BLaER1 (cell line): Measurements from ENCODE around the gene TCN1.
A peak's percentile ranks its signal among the peaks of the same experiment; 100 is the strongest.

Experiments
- H3K27ac ChIP-seq: shearing (Covaris generic); formaldehyde crosslinking; 2 replicates; pipeline ENCODE4 v1.8.1; 2022
- H3K27me3 ChIP-seq: shearing (Covaris generic); formaldehyde crosslinking; 2 replicates; pipeline ENCODE4 v1.8.1; 2022
- H3K36me3 ChIP-seq: shearing (Covaris generic); formaldehyde crosslinking; 2 replicates; pipeline ENCODE4 v1.8.1; 2022
- H3K4me1 ChIP-seq: shearing (Covaris generic); formaldehyde crosslinking; 2 replicates; pipeline ENCODE4 v1.8.1; 2022
- H3K4me2 ChIP-seq: shearing (Covaris generic); formaldehyde crosslinking; 2 replicates; pipeline ENCODE4 v1.8.1; 2022
- H3K4me3 ChIP-seq: shearing (Covaris generic); formaldehyde crosslinking; 2 replicates; pipeline ENCODE4 v1.8.1; 2022
- H3K9ac ChIP-seq: shearing (Covaris generic); formaldehyde crosslinking; 2 replicates; pipeline ENCODE4 v1.8.1; 2022
- H3K9me3 ChIP-seq: shearing (Covaris generic); formaldehyde crosslinking; 2 replicates; pipeline ENCODE4 v1.8.1; 2022
- H4K20me1 ChIP-seq: shearing (Covaris generic); formaldehyde crosslinking; 2 replicates; pipeline ENCODE4 v1.8.1; 2022
- Cebpa-rat ChIP-seq: shearing (Covaris generic); IDR thresholded peaks from 2 replicates; pipeline ENCODE4 v1.8.1; 2022

TCN1 gene

GRCh38 chr11:59810911-59811259 is 55.4 kb downstream of the TCN1 start:
- H4K20me1 ChIP-seq = no peaks in the 10 kb centered on the region; the same call in 1 of the 2 replicates
- peak overlapping the region; percentile 89 for H3K4me3 ChIP-seq
- peak overlapping the region; percentile 86 for H3K27ac ChIP-seq
- no peaks in the 10 kb centered on the region for H3K27me3 ChIP-seq
- H3K4me2 ChIP-seq = peak overlapping the region; percentile 87
- H3K36me3 ChIP-seq = peaks cover 27% of the 10 kb centered on the region
- no peaks in the 10 kb centered on the region for H3K9me3 ChIP-seq
- H3K4me1 ChIP-seq = peaks cover 21% of the 10 kb centered on the region
- peak overlapping the region; percentile 89 for H3K9ac ChIP-seq
- TF ChIP-seq Cebpa-rat = no peak

GRCh38 chr11:59810189-59810910 is 55.9 kb downstream of the TCN1 start, which contains the start of gene MRPL16:
MRPL16 (minus strand) TSS chr11:59810778; CDS start chr11:59810658, 120 bp downstream.
- Histone ChIP-seq H3K9me3 (no peaks in the 10 kb centered on the region), H3K27me3 (no peaks in the 10 kb centered on the region), H3K4me2 (peak within 1 kb of the TSS; percentile 87), H3K4me1 (peaks cover 21% of the 10 kb centered on the region), H4K20me1 (no peaks in the 10 kb centered on the region; the same call in 1 of the 2 replicates), H3K4me3 (peak within 1 kb of the TSS; percentile 89), H3K9ac (peak within 1 kb of the TSS; percentile 89), H3K27ac (peak within 1 kb of the TSS; percentile 86), H3K36me3 (peaks cover 32% of the 10 kb centered on the region)
- TF ChIP-seq Cebpa-rat = no peak

- TF ChIP-seq Cebpa-rat = no peak
- Histone ChIP-seq H3K9ac (no peak overlapping the region), H3K36me3 (peaks cover 58% of the 10 kb centered on the region)
These were observed 59.2 kb downstream of the TCN1 start for GRCh38 chr11:59807047-59807610.

GRCh38 chr11:59804061-59804460 is 62.2 kb downstream of the TCN1 start:
- Histone ChIP-seq H3K36me3 (peaks cover 71% of the 10 kb centered on the region), H4K20me1 (no peaks in the 10 kb centered on the region; the same call in 1 of the 2 replicates), H3K4me1 (peaks cover 1% of the 10 kb centered on the region), H3K9ac (no peak overlapping the region), H3K9me3 (no peaks in the 10 kb centered on the region), H3K4me3 (no peak overlapping the region), H3K4me2 (no peak overlapping the region), H3K27ac (no peak overlapping the region), H3K27me3 (no peaks in the 10 kb centered on the region)
- no peak for TF ChIP-seq Cebpa-rat

More at GRCh38 chr11:59807047-59807610, 59.2 kb downstream of the TCN1 start:
- no peak overlapping the region for H3K4me3 ChIP-seq
- H3K27me3 ChIP-seq = no peaks in the 10 kb centered on the region
- peaks cover 17% of the 10 kb centered on the region for H3K4me1 ChIP-seq
- no peak overlapping the region for H3K27ac ChIP-seq
- no peak overlapping the region for H3K4me2 ChIP-seq
- H4K20me1 ChIP-seq = no peaks in the 10 kb centered on the region; the same call in 1 of the 2 replicates
- no peaks in the 10 kb centered on the region for H3K9me3 ChIP-seq
